Measurements from ENCODE around the gene TBC1D25. TPM values are rescaled to one million over a fixed set of nuclear protein-coding genes. Genes with fewer than 3 reads are reported as not detected.

TBC1D25 gene
- total RNA-seq, 1 experiment from 2014 or later = 18.2 TPM

GRCh38 chrX:48590203-48591103 is 50.9 kb downstream of the TBC1D25 start:
- TF ChIP-seq, protein P1, sequence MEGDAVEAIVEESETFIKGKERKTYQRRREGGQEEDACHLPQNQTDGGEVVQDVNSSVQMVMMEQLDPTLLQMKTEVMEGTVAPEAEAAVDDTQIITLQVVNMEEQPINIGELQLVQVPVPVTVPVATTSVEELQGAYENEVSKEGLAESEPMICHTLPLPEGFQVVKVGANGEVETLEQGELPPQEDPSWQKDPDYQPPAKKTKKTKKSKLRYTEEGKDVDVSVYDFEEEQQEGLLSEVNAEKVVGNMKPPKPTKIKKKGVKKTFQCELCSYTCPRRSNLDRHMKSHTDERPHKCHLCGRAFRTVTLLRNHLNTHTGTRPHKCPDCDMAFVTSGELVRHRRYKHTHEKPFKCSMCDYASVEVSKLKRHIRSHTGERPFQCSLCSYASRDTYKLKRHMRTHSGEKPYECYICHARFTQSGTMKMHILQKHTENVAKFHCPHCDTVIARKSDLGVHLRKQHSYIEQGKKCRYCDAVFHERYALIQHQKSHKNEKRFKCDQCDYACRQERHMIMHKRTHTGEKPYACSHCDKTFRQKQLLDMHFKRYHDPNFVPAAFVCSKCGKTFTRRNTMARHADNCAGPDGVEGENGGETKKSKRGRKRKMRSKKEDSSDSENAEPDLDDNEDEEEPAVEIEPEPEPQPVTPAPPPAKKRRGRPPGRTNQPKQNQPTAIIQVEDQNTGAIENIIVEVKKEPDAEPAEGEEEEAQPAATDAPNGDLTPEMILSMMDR (IDR thresholded peaks at IDR 0.05; ENCODE audit: unreplicated experiment) = no peak
- ChIA-PET POLR2A (interaction anchor here (1.0 to 3.7 kb wide), 10 partner anchors 8 to 146 kb away, joined by 3 to 38 read pairs (median 5); partner anchors contain the start of gene RBM3), CTCF (interaction anchor here (0.6 to 1.8 kb wide), 4 partner anchors 12 to 101 kb away, joined by 3 to 6 read pairs (median 4); no protein-coding TSS in a partner anchor)
- H3K4me3 Mint-ChIP-seq (ENCODE audit: unreplicated experiment) = peak overlapping the region; percentile 70
- no peaks in the 10 kb centered on the region for H3K27me3 Mint-ChIP-seq (ENCODE audit: insufficient read depth, unreplicated experiment)
- H3K9me3 Mint-ChIP-seq (ENCODE audit: unreplicated experiment) = no peaks in the 10 kb centered on the region
- H3K27ac Mint-ChIP-seq (ENCODE audit: low read depth, unreplicated experiment) = peak overlapping the region; percentile 90
- intact Hi-C loops (cut with micrococcal nuclease) = loop anchor here (2.0 to 5.0 kb wide), 3 partner anchors 16 to 508 kb away; partner anchors contain the start of genes FTSJ1 and RBM3
- DNase-seq (ENCODE audit: unreplicated experiment) = peak; percentile 76
- peaks cover 7% of the 10 kb centered on the region for H3K4me1 Mint-ChIP-seq (ENCODE audit: insufficient read depth, unreplicated experiment)
- BruUV-seq (replicated peaks) = TSS peak; percentile 69
- no peaks in the 10 kb centered on the region for H3K36me3 Mint-ChIP-seq (ENCODE audit: insufficient read depth, unreplicated experiment)

GRCh38 chrX:48591255-48591791 is 51.8 kb downstream of the TBC1D25 start:
- DNase-seq (ENCODE audit: unreplicated experiment) = peak; percentile 92
- H3K27me3 Mint-ChIP-seq (ENCODE audit: insufficient read depth, unreplicated experiment) = no peaks in the 10 kb centered on the region
- peaks cover 7% of the 10 kb centered on the region for H3K4me1 Mint-ChIP-seq (ENCODE audit: insufficient read depth, unreplicated experiment)
- H3K27ac Mint-ChIP-seq (ENCODE audit: low read depth, unreplicated experiment) = peak overlapping the region; percentile 90
- peak overlapping the region; percentile 70 for H3K4me3 Mint-ChIP-seq (ENCODE audit: unreplicated experiment)
- POLR2A ChIA-PET = interaction anchor here (0.6 to 3.7 kb wide), 8 partner anchors 12 to 145 kb away, joined by 3 to 38 read pairs (median 5); partner anchors contain the start of gene RBM3
- H3K36me3 Mint-ChIP-seq (ENCODE audit: insufficient read depth, unreplicated experiment) = no peaks in the 10 kb centered on the region
- TF ChIP-seq, protein P1 (IDR thresholded peaks at IDR 0.05; ENCODE audit: unreplicated experiment) = peak; percentile 33
- intact Hi-C loops (cut with micrococcal nuclease) = loop anchor here (2.0 to 5.0 kb wide), 3 partner anchors 17 to 509 kb away; partner anchors contain the start of genes FTSJ1 and RBM3
- CTCF ChIA-PET = interaction anchor here (0.9 to 1.8 kb wide), 3 partner anchors 12 to 101 kb away, joined by 4 to 6 read pairs (median 5); no protein-coding TSS in a partner anchor
- H3K9me3 Mint-ChIP-seq (ENCODE audit: unreplicated experiment) = no peaks in the 10 kb centered on the region
- no TSS peak for BruUV-seq (replicated peaks)

- Mint-ChIP-seq H3K27ac (ENCODE audit: low read depth, unreplicated experiment) (peak overlapping the region; percentile 31), H3K9me3 (ENCODE audit: unreplicated experiment) (no peaks in the 10 kb centered on the region), H3K36me3 (ENCODE audit: insufficient read depth, unreplicated experiment) (peaks cover 11% of the 10 kb centered on the region), H3K4me1 (ENCODE audit: insufficient read depth, unreplicated experiment) (peaks cover 7% of the 10 kb centered on the region), H3K4me3 (ENCODE audit: unreplicated experiment) (no peak overlapping the region), H3K27me3 (ENCODE audit: insufficient read depth, unreplicated experiment) (no peaks in the 10 kb centered on the region)
- intact Hi-C loops (cut with micrococcal nuclease) = loop anchor here (5.0 kb wide), 2 partner anchors 116 to 511 kb away; partner anchors contain the start of gene FTSJ1
- BruUV-seq (replicated peaks) = no TSS peak
- DNase-seq (ENCODE audit: unreplicated experiment) = peak; percentile 65
- ChIA-PET CTCF (no interaction called here), POLR2A (interaction anchor here (2.8 kb wide), 1 partner anchor 19 kb away, joined by 10 read pairs; the partner anchor contains the start of gene RBM3)
- TF ChIP-seq, protein P1 (IDR thresholded peaks at IDR 0.05; ENCODE audit: unreplicated experiment) = no peak
Observed at GRCh38 chrX:48592971-48593370, 53.5 kb downstream of the TBC1D25 start.

DNA sequence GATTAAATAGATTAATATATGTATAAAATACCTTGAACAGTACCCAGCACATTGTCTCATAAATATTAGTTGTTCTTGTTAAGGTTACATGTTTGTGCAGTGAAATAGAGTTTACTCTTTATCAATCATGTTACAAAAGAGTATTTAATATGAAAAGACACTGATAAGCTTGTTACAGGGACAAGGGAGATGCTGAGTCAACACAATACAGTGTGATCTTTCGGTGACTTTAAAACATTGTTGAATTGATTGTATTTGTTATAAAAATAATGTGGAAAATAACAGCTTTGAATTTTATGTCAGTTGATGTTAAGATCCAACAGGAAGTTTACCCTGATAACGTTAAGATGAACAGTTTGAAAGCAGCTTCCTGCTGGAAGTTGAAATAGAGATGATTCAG is 56.4 kb downstream of the TBC1D25 start:
- intact Hi-C loops (cut with micrococcal nuclease) = no loop called here
- TF ChIP-seq, protein P1 (IDR thresholded peaks at IDR 0.05; ENCODE audit: unreplicated experiment) = no peak
- H3K27ac Mint-ChIP-seq (ENCODE audit: low read depth, unreplicated experiment) = no peak overlapping the region
- peaks cover 24% of the 10 kb centered on the region for H3K36me3 Mint-ChIP-seq (ENCODE audit: insufficient read depth, unreplicated experiment)
- no peaks in the 10 kb centered on the region for H3K9me3 Mint-ChIP-seq (ENCODE audit: unreplicated experiment)
- DNase-seq (ENCODE audit: unreplicated experiment) = no peak
- ChIA-PET POLR2A (interaction anchor here (0.7 to 1.7 kb wide), 6 partner anchors 15 to 505 kb away, joined by 3 to 5 read pairs (median 4); partner anchors contain the start of genes EBP, RBM3 and TBC1D25), CTCF (interaction anchor here (0.6 kb wide), 1 partner anchor 10 kb away, joined by 3 read pairs; no protein-coding TSS in a partner anchor)
- no TSS peak for BruUV-seq (replicated peaks)
- H3K4me1 Mint-ChIP-seq (ENCODE audit: insufficient read depth, unreplicated experiment) = peaks cover 7% of the 10 kb centered on the region
- no peak overlapping the region for H3K4me3 Mint-ChIP-seq (ENCODE audit: unreplicated experiment)
- no peaks in the 10 kb centered on the region for H3K27me3 Mint-ChIP-seq (ENCODE audit: insufficient read depth, unreplicated experiment)

Measured in MCF 10A (cell line).